ENCODE data around the gene ZFAND6.

Gene ZFAND6

GRCh38 chr15:80179935-80180334, 120.5 kb downstream of the ZFAND6 start:
- no peak for TF ChIP-seq CTCF (IDR thresholded peaks at IDR 0.05; ENCODE audit: insufficient read depth, low read depth, low read length, missing control alignments)
- H3K4me3 ChIP-seq (ENCODE audit: low read depth, low read length): no peak overlapping the region
- DNase-seq (ENCODE audit: low read depth): no peak

DNA sequence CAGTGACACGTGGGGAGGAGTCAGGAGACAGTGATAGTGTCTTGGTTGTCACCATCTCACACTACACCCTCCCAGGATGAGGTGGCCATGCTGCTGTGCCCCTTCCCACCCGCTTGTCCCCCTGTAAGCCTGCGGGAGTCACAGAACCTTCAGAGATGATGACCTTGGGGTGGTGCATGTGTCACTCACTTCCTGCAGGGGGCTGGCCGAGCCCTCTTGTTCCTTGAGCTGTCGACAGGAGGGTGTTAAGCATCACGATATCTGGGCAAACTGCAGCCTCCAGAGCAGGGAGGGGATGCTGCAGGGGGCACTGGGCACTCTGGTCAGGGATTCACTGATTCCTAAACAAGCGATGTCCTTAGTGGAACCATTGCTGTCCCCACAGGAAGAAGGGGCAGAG, 121.0 kb downstream of the ZFAND6 start:
- H3K4me3 ChIP-seq (ENCODE audit: low read depth, low read length): no peak overlapping the region
- no peak for TF ChIP-seq CTCF (IDR thresholded peaks at IDR 0.05; ENCODE audit: insufficient read depth, low read depth, low read length, missing control alignments)
- DNase-seq (ENCODE audit: low read depth): no peak

- TF ChIP-seq CTCF (IDR thresholded peaks at IDR 0.05; ENCODE audit: insufficient read depth, low read depth, low read length, missing control alignments): no peak
- DNase-seq (ENCODE audit: low read depth): no peak
Observed at GRCh38 chr15:80180986-80181385, 121.5 kb downstream of the ZFAND6 start.

DNA sequence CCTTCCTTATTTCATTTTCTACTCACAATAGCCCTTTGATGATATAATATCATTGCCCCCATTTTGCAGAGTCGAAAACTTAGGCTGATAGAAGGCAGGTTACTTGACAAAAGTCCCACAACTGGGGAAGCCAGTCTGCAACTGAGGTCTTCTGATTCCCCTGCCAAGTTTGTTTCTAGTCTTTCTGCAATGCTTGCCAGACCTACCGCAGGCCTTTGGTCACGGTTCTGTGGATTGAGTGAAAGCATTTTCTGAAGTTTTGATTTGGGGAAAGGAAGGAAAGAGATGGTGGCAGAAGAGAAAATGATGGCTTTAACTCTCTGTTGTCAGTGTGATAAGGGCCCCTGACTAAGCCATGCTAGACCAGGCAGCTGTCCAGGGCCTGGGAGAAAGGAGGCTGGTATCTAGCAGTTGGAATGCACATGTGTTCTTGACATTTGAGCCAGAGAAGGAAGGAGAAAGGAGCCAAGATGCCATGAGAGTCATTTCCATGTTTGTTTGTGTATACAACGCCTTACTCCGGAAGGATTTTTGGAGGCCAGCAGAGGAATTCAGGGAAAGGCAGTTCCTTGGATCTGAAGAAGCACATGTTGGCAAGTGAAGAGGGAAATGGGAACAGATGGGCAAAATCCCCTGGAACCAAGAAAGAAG, 123.3 kb downstream of the ZFAND6 start:
- TF ChIP-seq CTCF (IDR thresholded peaks at IDR 0.05; ENCODE audit: insufficient read depth, low read depth, low read length, missing control alignments): no peak
- DNase-seq (ENCODE audit: low read depth): no peak
- H3K4me3 ChIP-seq (ENCODE audit: low read depth, low read length): no peak overlapping the region

More at GRCh38 chr15:80180986-80181385, 121.5 kb downstream of the ZFAND6 start:
- no peak overlapping the region for H3K4me3 ChIP-seq (ENCODE audit: low read depth, low read length)

GRCh38 chr15:80183306-80183705, 123.8 kb downstream of the ZFAND6 start:
- H3K4me3 ChIP-seq (ENCODE audit: low read depth, low read length): no peak overlapping the region
- no peak for TF ChIP-seq CTCF (IDR thresholded peaks at IDR 0.05; ENCODE audit: insufficient read depth, low read depth, low read length, missing control alignments)
- DNase-seq (ENCODE audit: low read depth): no peak

- DNase-seq (ENCODE audit: low read depth): no peak
- H3K4me3 ChIP-seq (ENCODE audit: low read depth, low read length): no peak overlapping the region
- no peak for TF ChIP-seq CTCF (IDR thresholded peaks at IDR 0.05; ENCODE audit: insufficient read depth, low read depth, low read length, missing control alignments)
Observed at GRCh38 chr15:80183886-80184285, 124.4 kb downstream of the ZFAND6 start.

DNA sequence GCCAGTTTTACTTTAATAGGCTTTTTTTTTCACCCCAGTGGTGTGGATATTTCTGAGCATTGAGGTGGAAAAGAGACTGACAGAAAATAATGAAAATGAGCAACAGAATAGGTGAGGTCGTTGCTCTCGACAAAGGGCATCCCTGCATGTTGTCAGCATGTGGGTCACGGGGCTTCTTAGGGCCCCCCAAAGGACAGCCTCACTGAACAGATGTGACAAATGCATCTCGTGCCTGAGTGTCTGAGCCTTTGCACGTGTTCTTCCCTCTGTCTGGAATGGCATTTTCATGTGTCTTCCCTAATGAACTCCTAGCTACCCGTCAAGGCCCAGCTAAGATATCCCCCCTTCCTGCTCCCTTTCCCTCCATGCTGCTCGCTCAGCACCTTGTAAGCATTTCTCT, 125.1 kb downstream of the ZFAND6 start:
- TF ChIP-seq CTCF (IDR thresholded peaks at IDR 0.05; ENCODE audit: insufficient read depth, low read depth, low read length, missing control alignments): no peak
- DNase-seq (ENCODE audit: low read depth): no peak
- H3K4me3 ChIP-seq (ENCODE audit: low read depth, low read length): no peak overlapping the region
